PC-9 (cell line): Measurements from ENCODE around the gene GZMM. TPM values are rescaled to one million over a fixed set of nuclear protein-coding genes. Genes with fewer than 3 reads are reported as not detected.

ENCODE experiments used
- BruUV-seq: library from RNA; stranded (reverse); fragments of 400-500 nt; replicated peaks from 2 replicates; lab custom pipeline; 2021; lab: Mats Ljungman, UMichigan
- CTCF ChIA-PET: fragments of 300-600 bp; sonication (Branson Sonifier 250); formaldehyde crosslinking; loops from one replicate; lab custom pipeline; 2022; ENCODE audit warnings: antibody characterized with exemption; lab: Charles Lee
- POLR2A ChIA-PET: fragments of 300-600 bp; sonication (Branson Sonifier 250); formaldehyde crosslinking; loops from one replicate; lab custom pipeline; 2022; ENCODE audit warnings: antibody characterized with exemption; ENCODE audit not compliant: unreplicated experiment; lab: Charles Lee
- DNase-seq, 2 experiments: peaks; one replicate each; pipeline versions ENCODE4 v3.0.0 to v3.0.0-alpha.2; 2015 to 2022; ENCODE audit warnings: mixed read lengths in 1 of 2
- H2AFZ ChIP-seq: fragments of 200-600 bp; sonication (generic); 2 replicates; pipeline ENCODE4 v1.8.1; 2017; ENCODE audit warnings: antibody characterized with exemption
- H3F3A ChIP-seq: fragments of 200-600 bp; sonication (generic); 2 replicates; pipeline ENCODE4 v1.8.1; 2017; ENCODE audit warnings: antibody characterized with exemption, mild to moderate bottlenecking, low read depth; ENCODE audit not compliant: insufficient read depth
- H3K27ac ChIP-seq: fragments of 200-600 bp; sonication (generic); 2 replicates; pipeline ENCODE4 v1.6.1; 2016; ENCODE audit warnings: mixed run types
- H3K27me3 ChIP-seq: fragments of 200-600 bp; sonication (generic); 2 replicates; pipeline ENCODE4 v1.6.1; 2016; ENCODE audit warnings: low read depth, mixed run types; ENCODE audit not compliant: insufficient read depth
- H3K36me3 ChIP-seq: fragments of 200-600 bp; sonication (generic); 2 replicates; pipeline ENCODE4 v1.6.1; 2016; ENCODE audit warnings: low read depth, mixed run types
- H3K4me1 ChIP-seq: fragments of 200-600 bp; sonication (generic); replicated peaks from 2 replicates; pipeline ENCODE4 v1.6.1; 2016; ENCODE audit warnings: mixed run types; ENCODE audit not compliant: insufficient read depth
- H3K4me2 ChIP-seq: fragments of 200-600 bp; sonication (generic); 2 replicates; pipeline ENCODE4 v1.6.1; 2017; ENCODE audit warnings: mixed run types
- H3K4me3 ChIP-seq: fragments of 200-600 bp; sonication (generic); 2 replicates; pipeline ENCODE4 v1.6.1; 2016; ENCODE audit warnings: mixed run types
- H3K79me2 ChIP-seq: fragments of 200-600 bp; sonication (generic); 2 replicates; pipeline ENCODE4 v1.6.1; 2017; ENCODE audit warnings: low read depth, mixed run types
- H3K9me2 ChIP-seq: fragments of 200-600 bp; sonication (generic); 2 replicates; pipeline ENCODE4 v1.8.1; 2017; ENCODE audit warnings: mild to moderate bottlenecking; ENCODE audit not compliant: insufficient read depth
- H3K9me3 ChIP-seq: fragments of 200-600 bp; sonication (generic); 2 replicates; pipeline ENCODE4 v1.8.1; 2016; ENCODE audit warnings: low read depth; ENCODE audit not compliant: insufficient read depth
- H4K20me1 ChIP-seq: fragments of 200-600 bp; sonication (generic); 2 replicates; pipeline ENCODE4 v1.8.1; 2017; ENCODE audit not compliant: insufficient read depth
- CTCF ChIP-seq: fragments of 200-600 bp; sonication (generic); conservative IDR thresholded peaks from 2 replicates; pipeline ENCODE4 v1.6.1; 2017; ENCODE audit warnings: mixed run types, antibody characterized with exemption, mild to moderate bottlenecking, moderate library complexity
- EZH2 ChIP-seq: fragments of 200-600 bp; sonication (generic); IDR thresholded peaks from 2 replicates; pipeline ENCODE4 v1.8.0; 2017; ENCODE audit warnings: antibody characterized with exemption, low read depth
- intact Hi-C: fragments of 100-400 bp; cut with micrococcal nuclease; formaldehyde crosslinking; loops from one replicate; pipeline ENCODE4 v1.10.0; 2022; ENCODE audit not compliant: unreplicated experiment
- total RNA-seq: library from RNA; stranded (reverse); gene quantifications from 2 replicates; pipeline ENCODE4 v1.2.3, GENCODE V29; 2021

Gene GZMM
- total RNA-seq, 1 experiment from 2014 or later, result 0.39 TPM

- no peaks in the 10 kb centered on the region for H3K9me2 ChIP-seq
- H3K27me3 ChIP-seq, result no peaks in the 10 kb centered on the region
- POLR2A ChIA-PET, result no interaction called here
- intact Hi-C loops, result no loop called here
- H3K36me3 ChIP-seq, result no peaks in the 10 kb centered on the region
- TF ChIP-seq CTCF (no peak), EZH2 (no peak)
- no peak overlapping the region for H3K27ac ChIP-seq
- H4K20me1 ChIP-seq, result peaks cover 9% of the 10 kb centered on the region; the same call in 1 of the 2 replicates
- no peaks in the 10 kb centered on the region for H3K4me1 ChIP-seq
- no TSS peak for BruUV-seq
- peaks cover 6% of the 10 kb centered on the region; the same call in 1 of the 2 replicates for H3F3A ChIP-seq
- no peak overlapping the region for H3K4me3 ChIP-seq
- CTCF ChIA-PET, result no interaction called here
- no peak overlapping the region for H3K4me2 ChIP-seq
- DNase-seq, result no peak
- no peaks in the 10 kb centered on the region for H3K9me3 ChIP-seq
- H2AFZ ChIP-seq, result no peak overlapping the region
- no peaks in the 10 kb centered on the region; the same call in 1 of the 2 replicates for H3K79me2 ChIP-seq
Measured at GRCh38 chr19:542173-542866, 1.5 kb upstream of the GZMM start.

- intact Hi-C loops, result no loop called here
- no peak for DNase-seq
- TF ChIP-seq CTCF, result no peak
- no peak for TF ChIP-seq EZH2
Measured at GRCh38 chr19:547117-547516, 3.3 kb downstream of the GZMM start.

GRCh38 chr19:547836-548720 is 4.2 kb downstream of the GZMM start:
- Histone ChIP-seq H3K9me2 (no peaks in the 10 kb centered on the region), H4K20me1 (no peaks in the 10 kb centered on the region), H3K4me3 (no peak overlapping the region), H2AFZ (no peak overlapping the region), H3K4me2 (no peak overlapping the region), H3K27ac (no peak overlapping the region), H3K79me2 (no peaks in the 10 kb centered on the region), H3K27me3 (no peaks in the 10 kb centered on the region), H3F3A (no peaks in the 10 kb centered on the region), H3K9me3 (no peaks in the 10 kb centered on the region), H3K4me1 (no peaks in the 10 kb centered on the region), H3K36me3 (no peaks in the 10 kb centered on the region)
- CTCF ChIA-PET, result no interaction called here
- intact Hi-C loops, result no loop called here
- POLR2A ChIA-PET, result no interaction called here
- BruUV-seq, result no TSS peak
- DNase-seq, result no peak
- TF ChIP-seq EZH2 (no peak), CTCF (no peak)

More at GRCh38 chr19:547117-547516, 3.3 kb downstream of the GZMM start:
- no peak overlapping the region for H3K4me2 ChIP-seq
- no peaks in the 10 kb centered on the region for H3K79me2 ChIP-seq
- no peak overlapping the region for H3K27ac ChIP-seq
- no peak overlapping the region for H3K4me3 ChIP-seq
- no peak overlapping the region for H2AFZ ChIP-seq
- H3K9me3 ChIP-seq, result no peaks in the 10 kb centered on the region
- no peaks in the 10 kb centered on the region for H4K20me1 ChIP-seq
- H3F3A ChIP-seq, result peaks cover 6% of the 10 kb centered on the region; the same call in 1 of the 2 replicates
- H3K36me3 ChIP-seq, result no peaks in the 10 kb centered on the region
- CTCF ChIA-PET, result no interaction called here
- no peaks in the 10 kb centered on the region for H3K9me2 ChIP-seq
- POLR2A ChIA-PET, result no interaction called here
- no peaks in the 10 kb centered on the region for H3K4me1 ChIP-seq
- no TSS peak for BruUV-seq
- H3K27me3 ChIP-seq, result no peaks in the 10 kb centered on the region
